Erythroblast (primary cell): Measurements from ENCODE around the gene ITSN1.

Source experiments
- GATA1 ChIP-seq: IDR thresholded peaks from 2 replicates; pipeline ENCODE4 v1.6.1; 2011; ENCODE audit warnings: low read depth, mild to moderate bottlenecking, control low read depth, low read length, moderate library complexity
- POLR2A ChIP-seq: IDR thresholded peaks from 2 replicates; pipeline ENCODE4 v1.6.1; 2011; ENCODE audit warnings: mild to moderate bottlenecking, low read length

DNA sequence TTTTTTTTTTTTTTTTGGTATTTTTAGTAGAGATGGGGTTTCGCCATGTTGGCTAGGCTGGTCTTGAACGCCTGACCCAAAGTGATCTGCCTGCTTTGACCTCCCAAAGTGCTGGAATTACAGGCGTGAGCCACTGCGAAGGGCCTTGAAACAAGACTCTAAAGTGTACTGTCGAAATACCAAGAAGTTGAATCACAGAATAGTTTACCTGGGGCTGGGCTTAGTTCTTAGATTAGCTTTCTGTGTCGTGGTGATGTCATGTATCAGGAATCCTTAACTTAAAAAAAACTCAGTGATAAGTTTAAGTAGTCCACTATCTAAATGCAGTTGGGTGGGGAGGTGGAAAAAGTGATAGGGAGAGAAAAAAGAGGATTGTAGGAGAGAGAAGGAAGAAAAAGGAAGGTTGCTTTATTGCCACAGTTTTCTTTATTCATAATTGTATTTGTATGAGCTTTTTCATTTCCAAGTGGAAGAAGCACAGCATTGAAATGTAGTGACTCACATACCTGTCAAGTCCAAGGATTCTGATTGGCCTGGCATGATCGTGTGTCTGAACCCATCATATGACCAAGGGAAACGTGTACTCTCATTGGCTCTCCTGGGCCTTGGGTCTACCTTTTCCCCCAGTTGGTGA is 13.4 kb downstream of the ITSN1 start:
- TF ChIP-seq POLR2A (no peak), GATA1 (no peak)
